ENCODE results near the gene TGFBR3L.

The TGFBR3L gene

GRCh38 chr19:7914598-7915045 is at the start of gene TGFBR3L:
TSS of gene TGFBR3L (plus strand) at chr19:7914830.
- no peak for DNase-seq

GRCh38 chr19:7865262-7865911 is 49.2 kb upstream of the TGFBR3L start:
- DNase-seq: no peak

- DNase-seq: no peak
These were observed 48.1 kb upstream of the TGFBR3L start for GRCh38 chr19:7866399-7867091.

GRCh38 chr19:7867092-7867844 is 47.4 kb upstream of the TGFBR3L start:
- DNase-seq: no peak

GRCh38 chr19:7868326-7868670 is 46.3 kb upstream of the TGFBR3L start:
- DNase-seq: no peak

GRCh38 chr19:7868671-7869452 is 45.8 kb upstream of the TGFBR3L start:
- DNase-seq: no peak

GRCh38 chr19:7869453-7869909 is 45.1 kb upstream of the TGFBR3L start:
- DNase-seq: no peak

GRCh38 chr19:7869910-7870511 is 44.6 kb upstream of the TGFBR3L start:
- DNase-seq: no peak

- no peak for DNase-seq
These were observed 43.8 kb upstream of the TGFBR3L start for GRCh38 chr19:7870571-7871436.

GRCh38 chr19:7871437-7872305 is 43.0 kb upstream of the TGFBR3L start:
- no peak for DNase-seq

- DNase-seq: no peak
These were observed 42.1 kb upstream of the TGFBR3L start for GRCh38 chr19:7872306-7873204.

GRCh38 chr19:7873304-7874075 is 41.1 kb upstream of the TGFBR3L start:
- DNase-seq: no peak

GRCh38 chr19:7874076-7874896 is 40.3 kb upstream of the TGFBR3L start, which contains the start of gene PRR36:
TSS of gene PRR36 (minus strand) at chr19:7874390. CDS start at chr19:7873689, 701 bp downstream.
- DNase-seq: peak; percentile 85

- DNase-seq: no peak
These were observed 39.7 kb upstream of the TGFBR3L start for GRCh38 chr19:7874897-7875273.

- no peak for DNase-seq
These were observed 37.3 kb upstream of the TGFBR3L start for GRCh38 chr19:7877249-7877836.

- DNase-seq: no peak
These were observed 35.4 kb upstream of the TGFBR3L start for GRCh38 chr19:7879111-7879807.

- no peak for DNase-seq
These were observed 34.8 kb upstream of the TGFBR3L start for GRCh38 chr19:7879836-7880235.

Measured in DMS79 treated with DMSO at 0.1 percent for 48 hours (cell line).